AG04450 (cell line): ENCODE measurements around the gene CCNT1. TPM values are rescaled to one million over a fixed set of nuclear protein-coding genes. Genes with fewer than 3 reads are reported as not detected.
"Not testable (repeated sequence)": the region's sequence is repeated elsewhere in the genome, so short reads cannot be mapped to it uniquely, and the experiment has no call there.

Experiments used
- CTCF ChIA-PET: fragments of 300-600, 350-600 bp; formaldehyde crosslinking; extraction: SDS; loops from one replicate; lab custom pipeline; 2022; ENCODE audit warnings: antibody characterized with exemption, inconsistent platforms; lab: Charles Lee
- POLR2A ChIA-PET: fragments of 350-600 bp; formaldehyde crosslinking; extraction: SDS; loops from one replicate; lab custom pipeline; 2021; ENCODE audit warnings: antibody characterized with exemption, inconsistent platforms; lab: Yijun Ruan, JAX
- DNase-seq: peaks from one replicate; pipeline ENCODE4 v3.0.0-alpha.2; 2011; ENCODE audit warnings: low read depth, low spot score
- H3K27ac ChIP-seq: one replicate; pipeline ENCODE4 v1.5.1; 2012; ENCODE audit warnings: low read depth, low read length, control low read depth
- H3K27me3 ChIP-seq: one replicate; pipeline ENCODE4 v1.6.0; 2012; ENCODE audit warnings: low read length; ENCODE audit not compliant: control insufficient read depth, insufficient read depth
- H3K4me3 ChIP-seq: 2 replicates; pipeline ENCODE4 v1.5.1; 2011; ENCODE audit warnings: mild to moderate bottlenecking, low read depth, low read length, control low read depth
- H3K9me3 ChIP-seq: 2 replicates; pipeline ENCODE4 v1.5.1; 2012; ENCODE audit warnings: low read length; ENCODE audit not compliant: control insufficient read depth, insufficient read depth
- CTCF ChIP-seq: IDR thresholded peaks from 2 replicates; pipeline ENCODE4 v1.5.1; 2011; ENCODE audit warnings: low read depth, low read length, control low read depth, inconsistent platforms
- polyA plus RNA-seq: library from polyadenylated mRNA; depleted of rRNA; stranded (reverse); fragments of >200 nt; gene quantifications from 2 replicates; pipeline ENCODE4 v1.2.3, GENCODE V29; 2011

The CCNT1 gene
- polyA plus RNA-seq, 1 experiment = 30.8 TPM

- Histone ChIP-seq H3K27ac (no peak overlapping the region), H3K9me3 (no peaks in the 10 kb centered on the region), H3K27me3 (no peaks in the 10 kb centered on the region), H3K4me3 (no peak overlapping the region)
- ChIA-PET POLR2A (no interaction called here), CTCF (no interaction called here)
- TF ChIP-seq CTCF = no peak
- no peak for DNase-seq
Observed at GRCh38 chr12:48687592-48687991, 28.9 kb downstream of the CCNT1 start.

- no peak for TF ChIP-seq CTCF
- Histone ChIP-seq H3K4me3 (no peak overlapping the region), H3K27me3 (no peaks in the 10 kb centered on the region), H3K9me3 (no peaks in the 10 kb centered on the region; the same call in 1 of the 2 replicates), H3K27ac (no peak overlapping the region)
- POLR2A ChIA-PET = no interaction called here
- CTCF ChIA-PET = no interaction called here
- DNase-seq = no peak
Observed at GRCh38 chr12:48686615-48687334, 29.7 kb downstream of the CCNT1 start.

GRCh38 chr12:48686037-48686595, 30.4 kb downstream of the CCNT1 start:
- H3K9me3 ChIP-seq = no peaks in the 10 kb centered on the region; the same call in 1 of the 2 replicates
- TF ChIP-seq CTCF = no peak
- no peaks in the 10 kb centered on the region for H3K27me3 ChIP-seq
- H3K4me3 ChIP-seq = no peak overlapping the region
- H3K27ac ChIP-seq = no peak overlapping the region
- CTCF ChIA-PET = interaction anchor here (0.5 kb wide), 1 partner anchor 10 kb away, joined by 3 read pairs; no protein-coding TSS in a partner anchor
- POLR2A ChIA-PET = no interaction called here
- no peak for DNase-seq

GRCh38 chr12:48683534-48683933, 33.0 kb downstream of the CCNT1 start:
- no peak for DNase-seq
- CTCF ChIA-PET = no interaction called here
- no peak for TF ChIP-seq CTCF
- no peak overlapping the region for H3K4me3 ChIP-seq
- H3K9me3 ChIP-seq = no peaks in the 10 kb centered on the region; the same call in 1 of the 2 replicates
- H3K27me3 ChIP-seq = no peaks in the 10 kb centered on the region
- H3K27ac ChIP-seq = no peak overlapping the region
- POLR2A ChIA-PET = no interaction called here

GRCh38 chr12:48682927-48683326, 33.6 kb downstream of the CCNT1 start:
- DNase-seq = no peak
- peak overlapping the region; percentile 94; the same call in 1 of the 2 replicates for H3K4me3 ChIP-seq
- H3K27ac ChIP-seq = no peak overlapping the region
- no peaks in the 10 kb centered on the region; the same call in 1 of the 2 replicates for H3K9me3 ChIP-seq
- POLR2A ChIA-PET = interaction anchor here (0.6 to 1.8 kb wide), 3 partner anchors 8 to 526 kb away, joined by 3 to 8 read pairs (median 4); partner anchors contain the start of gene ADCY6
- H3K27me3 ChIP-seq = no peaks in the 10 kb centered on the region
- TF ChIP-seq CTCF = no peak
- CTCF ChIA-PET = interaction anchor here (0.6 to 1.2 kb wide), 2 partner anchors 113 to 197 kb away, joined by 3 read pairs; no protein-coding TSS in a partner anchor

- not testable (repeated sequence) for H3K27ac ChIP-seq, H3K27me3 ChIP-seq, DNase-seq, H3K9me3 ChIP-seq
- ChIA-PET CTCF (interaction anchor here (0.5 to 1.2 kb wide), 3 partner anchors 71 to 132 kb away, joined by 3 to 4 read pairs (median 3); no protein-coding TSS in a partner anchor), POLR2A (interaction anchor here (0.5 to 1.8 kb wide), 5 partner anchors 9 to 1569 kb away, joined by 3 to 9 read pairs (median 7); partner anchors contain the start of gene ADCY6)
- peak overlapping the region; percentile 94 for H3K4me3 ChIP-seq
Observed at GRCh38 chr12:48682533-48682905, 34.0 kb downstream of the CCNT1 start.
